Activated T-cell treated with anti-CD3 and anti-CD28 coated beads, Interleukin-2, amount 50 U/mL, for 24 hours (primary cell): Measurements from ENCODE around the gene HSD17B4.

Source experiments
- DNase-seq: peaks from one replicate; pipeline ENCODE4 v3.0.0-alpha.2; 2020
- H3K27ac Mint-ChIP-seq: 2 replicates; pipeline ENCODE4 v1.8.0; 2020; ENCODE audit warnings: mild to moderate bottlenecking, mixed read lengths
- H3K27me3 Mint-ChIP-seq: 2 replicates; pipeline ENCODE4 v1.8.0; 2020; ENCODE audit warnings: mixed read lengths
- H3K36me3 Mint-ChIP-seq: 2 replicates; pipeline ENCODE4 v1.8.0; 2020; ENCODE audit warnings: low read depth, mixed read lengths
- H3K4me1 Mint-ChIP-seq: 2 replicates; pipeline ENCODE4 v1.8.0; 2020; ENCODE audit warnings: low read depth, mixed read lengths
- H3K4me3 Mint-ChIP-seq: 2 replicates; pipeline ENCODE4 v1.8.0; 2020; ENCODE audit warnings: mild to moderate bottlenecking, moderate library complexity, mixed read lengths
- H3K9me3 Mint-ChIP-seq: 2 replicates; pipeline ENCODE4 v1.8.0; 2020; ENCODE audit warnings: mixed read lengths

Gene HSD17B4

DNA sequence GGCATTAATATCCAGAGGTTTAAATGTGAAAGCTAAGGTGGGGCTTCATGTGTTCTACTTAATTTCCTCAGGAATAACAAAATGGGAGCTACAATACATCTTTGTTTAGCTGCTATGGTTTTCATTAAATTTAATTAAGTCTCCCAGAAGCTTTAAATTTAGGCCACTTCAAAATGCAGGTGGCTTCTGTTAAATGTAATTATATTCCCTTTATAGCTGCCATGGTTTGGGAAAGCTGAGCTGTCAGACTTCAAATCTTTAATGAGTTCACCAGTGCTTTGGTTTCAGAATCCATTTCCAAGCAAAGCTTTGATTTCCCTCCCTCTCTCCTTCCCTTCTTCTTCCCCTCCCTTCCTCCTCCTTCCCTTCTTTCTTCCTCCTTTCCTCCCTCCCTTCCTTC, 118.6 kb downstream of the HSD17B4 start:
- no peak overlapping the region for H3K4me3 Mint-ChIP-seq
- peaks cover 19% of the 10 kb centered on the region for H3K27me3 Mint-ChIP-seq
- no peak overlapping the region for H3K27ac Mint-ChIP-seq
- H3K9me3 Mint-ChIP-seq, result no peaks in the 10 kb centered on the region
- no peaks in the 10 kb centered on the region for H3K4me1 Mint-ChIP-seq
- no peak for DNase-seq
- no peaks in the 10 kb centered on the region for H3K36me3 Mint-ChIP-seq

GRCh38 chr5:119578937-119579336, 126.6 kb downstream of the HSD17B4 start:
- no peak overlapping the region for H3K27ac Mint-ChIP-seq

GRCh38 chr5:119582987-119583386, 130.7 kb downstream of the HSD17B4 start:
- H3K27me3 Mint-ChIP-seq, result peaks cover 2% of the 10 kb centered on the region
- no peaks in the 10 kb centered on the region for H3K4me1 Mint-ChIP-seq
- no peak for DNase-seq
- no peaks in the 10 kb centered on the region for H3K36me3 Mint-ChIP-seq
- no peaks in the 10 kb centered on the region for H3K9me3 Mint-ChIP-seq
- H3K4me3 Mint-ChIP-seq, result no peak overlapping the region
- H3K27ac Mint-ChIP-seq, result no peak overlapping the region

More at GRCh38 chr5:119578937-119579336, 126.6 kb downstream of the HSD17B4 start:
- H3K9me3 Mint-ChIP-seq, result no peaks in the 10 kb centered on the region
- H3K4me1 Mint-ChIP-seq, result no peaks in the 10 kb centered on the region
- no peak for DNase-seq
- H3K27me3 Mint-ChIP-seq, result peaks cover 5% of the 10 kb centered on the region
- no peaks in the 10 kb centered on the region for H3K36me3 Mint-ChIP-seq
- H3K4me3 Mint-ChIP-seq, result no peak overlapping the region

- H3K27ac Mint-ChIP-seq, result no peak overlapping the region
- H3K36me3 Mint-ChIP-seq, result no peaks in the 10 kb centered on the region
- DNase-seq, result no peak
- no peak overlapping the region for H3K4me3 Mint-ChIP-seq
- no peaks in the 10 kb centered on the region for H3K4me1 Mint-ChIP-seq
- no peaks in the 10 kb centered on the region for H3K9me3 Mint-ChIP-seq
- H3K27me3 Mint-ChIP-seq, result peaks cover 2% of the 10 kb centered on the region
Measured at GRCh38 chr5:119583684-119584083, 131.4 kb downstream of the HSD17B4 start.
